ENCODE measurements around the gene ADAMTSL1.

The ADAMTSL1 gene

DNA sequence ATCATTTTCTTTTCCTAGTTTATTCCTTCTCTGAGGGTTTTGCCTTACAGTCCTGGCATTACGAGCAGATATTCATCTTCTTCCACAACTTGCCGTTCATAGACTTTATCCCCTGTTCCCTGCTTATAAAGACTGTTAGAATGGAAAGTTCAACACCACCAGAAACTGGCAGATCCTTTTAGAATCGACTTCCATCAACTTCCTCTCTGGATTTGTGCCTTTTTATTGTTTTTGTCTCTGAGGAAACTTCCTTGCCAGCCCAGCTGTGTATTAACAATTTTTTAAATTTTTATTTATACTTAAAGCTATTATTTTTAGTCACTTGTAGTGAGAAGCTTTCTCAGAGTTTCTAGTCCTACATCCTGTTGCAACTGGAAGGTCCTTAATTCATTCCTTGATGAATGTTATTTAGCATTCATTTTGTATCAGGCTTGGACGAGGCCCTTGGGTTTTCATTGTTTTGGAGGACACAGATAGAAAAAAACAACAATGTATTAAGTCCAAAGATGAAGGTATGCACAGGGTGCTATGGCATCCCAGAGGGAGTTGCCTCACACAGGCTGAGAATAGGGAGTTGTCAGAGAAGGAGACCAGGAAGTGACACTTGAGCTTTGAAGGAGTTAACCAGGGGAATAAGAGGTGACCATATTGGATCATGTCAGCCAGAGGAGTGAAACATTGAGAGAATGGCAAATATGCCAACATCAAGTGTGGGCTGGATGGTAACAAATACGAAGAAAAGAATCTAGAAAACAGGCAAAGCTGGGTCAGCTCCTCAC is 81.3 kb downstream of the ADAMTSL1 start:
- no peak for DNase-seq

DNA sequence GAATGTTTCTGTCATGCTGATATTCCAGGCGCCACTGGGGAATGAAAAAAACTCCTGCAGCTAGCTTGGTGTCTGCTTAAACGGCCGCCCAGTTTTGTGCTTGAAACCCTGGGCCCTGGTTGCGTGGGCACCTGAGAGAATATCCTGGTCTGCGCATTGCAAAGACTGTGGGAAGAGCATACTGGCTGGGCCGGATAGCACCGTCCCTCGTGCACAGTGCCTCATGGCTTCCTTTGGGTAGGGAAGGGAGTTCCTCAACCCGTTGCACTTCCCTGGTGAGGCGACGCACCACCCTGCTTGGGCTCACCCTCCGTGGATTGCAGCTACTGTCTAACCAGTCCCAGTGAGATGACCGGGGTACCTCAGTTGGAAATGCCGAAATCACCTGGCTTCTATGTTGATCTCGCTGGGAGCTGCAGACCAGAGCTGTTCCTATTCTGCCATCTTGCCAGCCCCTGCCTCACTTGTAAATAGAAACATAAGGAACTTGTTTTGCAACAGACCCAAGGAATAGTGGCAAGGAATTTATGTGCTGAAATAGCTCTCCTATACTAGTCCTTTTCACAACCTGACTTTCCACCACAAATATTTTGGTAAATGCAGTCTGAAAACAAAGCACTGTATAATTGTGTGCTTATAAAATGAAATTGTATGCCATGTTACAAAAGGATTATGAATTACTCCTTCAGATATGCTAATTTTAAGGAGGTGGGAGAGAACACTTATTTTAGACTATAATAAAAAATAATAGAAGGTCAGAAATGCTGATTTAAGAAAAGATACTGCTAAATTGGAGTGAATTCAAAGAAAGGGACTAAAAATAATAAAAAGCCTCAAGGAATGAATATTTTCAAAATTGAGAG is 90.3 kb downstream of the ADAMTSL1 start:
- no peak for DNase-seq

DNA sequence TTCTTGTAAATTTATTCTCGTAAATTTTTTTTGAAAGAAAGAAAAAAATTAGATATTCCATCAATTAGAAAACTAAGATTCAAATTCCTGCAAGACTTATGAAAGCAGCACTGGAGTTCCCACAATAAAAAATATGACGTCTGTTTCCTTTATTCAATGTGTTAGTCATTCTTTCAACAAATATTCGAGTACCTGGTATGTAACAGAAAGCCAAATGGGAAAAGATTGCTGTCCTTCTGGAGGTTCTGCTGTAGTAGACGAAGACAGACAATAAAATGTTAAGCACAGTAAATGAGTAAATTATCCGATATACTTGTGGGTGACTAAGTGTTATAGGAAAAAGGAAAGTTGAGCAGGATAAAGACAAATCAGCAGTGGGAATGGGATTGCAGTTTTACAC is 92.2 kb downstream of the ADAMTSL1 start:
- no peak for DNase-seq

DNA sequence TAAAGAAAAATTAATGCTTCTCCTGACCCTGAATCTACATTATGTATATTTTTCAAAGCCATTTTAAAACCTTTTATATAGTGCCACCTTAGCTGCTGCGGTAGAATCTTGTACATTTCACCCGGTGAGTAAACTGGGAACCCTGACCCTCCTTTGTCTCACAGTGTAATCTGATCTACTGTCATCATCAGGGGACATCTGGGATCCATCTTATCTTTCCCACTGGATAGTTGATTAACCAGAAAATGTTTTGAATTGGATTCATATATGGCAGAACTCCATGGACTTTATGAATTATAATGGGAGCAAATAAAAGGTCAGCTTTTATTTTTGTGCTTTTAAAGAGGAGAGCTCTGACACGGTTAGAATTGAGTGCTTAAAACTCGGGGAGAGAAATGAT is 95.0 kb downstream of the ADAMTSL1 start:
- DNase-seq: peak; percentile 24

DNA sequence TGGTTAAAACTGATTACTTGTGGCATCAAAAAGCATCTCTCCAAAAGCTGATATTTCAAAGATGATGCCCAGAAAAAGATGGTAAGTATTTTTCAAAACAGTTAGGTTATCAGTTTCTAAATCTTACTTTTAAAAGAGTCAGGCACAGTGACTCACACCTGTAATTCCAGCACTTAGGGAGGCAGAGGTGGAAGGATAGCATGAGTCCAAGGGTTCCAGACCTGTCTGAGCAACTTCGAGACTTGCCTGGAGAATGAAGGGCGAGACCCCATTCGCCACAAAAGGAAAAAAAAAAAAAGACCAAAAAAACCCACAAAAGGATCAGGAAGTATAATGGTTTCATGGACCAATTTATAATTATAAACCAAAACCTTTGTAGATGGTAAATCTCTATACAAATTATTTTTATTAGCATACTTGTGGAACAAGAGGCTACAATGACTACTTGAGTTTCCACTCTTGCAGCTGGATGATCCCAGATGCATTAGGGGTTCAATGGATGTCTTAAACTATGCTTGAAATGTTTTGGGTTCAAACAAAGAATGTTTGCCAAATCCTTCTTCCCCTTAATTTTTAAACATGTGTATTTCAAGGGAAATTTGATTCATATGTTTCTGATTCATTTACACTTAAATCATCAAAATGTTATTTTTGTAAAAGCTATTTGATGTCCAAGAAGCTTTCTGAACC is 96.1 kb downstream of the ADAMTSL1 start:
- DNase-seq: no peak

DNA sequence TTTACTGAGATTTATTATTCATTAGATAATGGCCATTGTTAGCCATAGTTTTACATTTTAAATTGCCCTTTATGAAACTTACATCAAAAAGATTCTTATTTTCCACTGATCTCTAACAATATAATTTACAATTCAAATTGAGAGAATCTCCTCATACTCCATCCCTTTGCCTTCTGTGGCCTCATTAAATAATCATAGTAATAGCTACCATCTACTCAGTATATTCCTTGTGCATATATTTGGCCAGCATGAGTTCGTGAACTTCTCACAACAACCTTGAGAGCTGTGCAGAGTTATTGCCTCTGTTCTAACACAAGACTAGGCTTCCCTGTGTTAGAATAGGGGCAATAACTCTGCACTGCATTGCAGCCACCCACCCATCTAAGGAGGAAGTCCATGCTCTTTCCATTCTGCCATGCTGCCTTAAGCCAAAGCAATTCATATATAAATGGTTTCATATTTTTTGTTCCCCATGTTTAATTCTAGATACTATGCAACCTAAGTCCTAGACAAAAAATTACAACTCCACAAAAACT is 99.1 kb downstream of the ADAMTSL1 start:
- no peak for DNase-seq

DNA sequence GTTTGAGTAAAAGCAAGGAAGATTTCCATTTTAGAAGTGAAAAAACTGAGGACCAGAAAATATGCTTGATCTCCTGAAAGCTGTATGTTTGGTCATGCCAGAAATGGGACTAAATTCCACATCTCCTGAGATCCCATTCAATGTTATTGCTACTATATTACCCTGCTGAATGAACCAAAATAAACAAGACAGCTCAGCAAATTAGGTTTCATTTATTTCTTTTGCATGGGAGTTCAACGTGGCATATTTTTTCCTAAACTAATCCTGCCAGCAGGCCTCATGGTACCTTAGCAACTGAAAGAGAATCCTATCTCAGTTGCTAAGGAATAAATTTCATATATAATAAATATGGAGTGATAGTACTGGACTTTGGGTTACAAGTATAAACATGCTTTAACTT is 101.7 kb downstream of the ADAMTSL1 start:
- DNase-seq: no peak

DNA sequence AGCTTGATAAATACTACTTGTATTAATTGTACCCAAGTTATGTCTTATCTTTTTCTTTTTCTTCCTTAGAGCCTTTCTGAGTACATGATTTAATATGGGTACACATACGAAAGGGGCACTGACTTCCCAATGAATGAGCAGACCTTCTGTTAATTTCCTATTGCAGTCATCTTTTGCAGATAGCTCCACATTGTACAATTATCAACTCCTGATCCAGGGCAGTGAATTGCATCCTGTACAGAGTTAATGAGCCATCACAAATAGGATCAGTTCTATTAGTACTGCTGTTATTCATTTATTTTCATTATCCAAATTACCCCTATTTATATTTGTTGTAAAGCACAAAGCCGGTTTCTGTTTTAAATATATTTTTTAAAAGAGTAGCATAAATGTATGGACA is 105.6 kb downstream of the ADAMTSL1 start:
- DNase-seq: no peak

DNA sequence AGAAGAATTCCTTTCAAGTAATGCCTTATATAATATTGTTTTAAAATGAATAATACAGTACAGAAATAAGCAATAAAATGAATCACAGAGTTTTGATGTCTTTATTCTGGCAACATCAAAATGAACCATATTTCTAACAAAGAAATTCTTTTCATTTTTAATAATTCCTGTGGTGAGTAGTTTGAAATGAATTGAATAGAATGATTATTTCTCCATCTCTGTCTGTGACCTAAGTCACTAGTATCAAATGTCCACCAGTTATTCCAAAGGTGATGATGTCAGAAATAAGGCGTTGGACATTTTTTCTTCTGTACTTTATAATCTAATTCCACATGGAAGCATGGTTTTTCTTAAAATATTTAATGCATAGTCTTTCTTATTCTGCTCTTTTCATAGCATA is 106.2 kb downstream of the ADAMTSL1 start:
- DNase-seq: no peak

DNA sequence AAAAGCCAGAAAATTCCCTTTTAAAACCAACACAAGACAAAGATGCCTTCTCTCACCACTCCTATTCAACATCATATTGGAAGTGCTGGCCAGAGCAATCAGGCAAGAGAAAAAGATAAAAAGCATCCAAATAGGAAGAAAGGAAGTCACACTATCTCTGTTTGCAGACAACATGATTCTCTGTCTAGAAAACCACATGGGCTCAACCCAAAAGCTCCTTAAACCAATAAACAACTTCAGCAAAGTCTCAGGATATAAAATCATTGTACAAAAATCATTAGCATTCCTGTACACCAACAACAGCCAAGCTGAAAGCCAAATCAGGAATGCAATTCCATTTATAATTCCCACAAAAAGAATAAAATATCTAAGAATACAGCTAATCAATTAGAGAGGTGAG is 112.0 kb downstream of the ADAMTSL1 start:
- no peak for DNase-seq

DNA sequence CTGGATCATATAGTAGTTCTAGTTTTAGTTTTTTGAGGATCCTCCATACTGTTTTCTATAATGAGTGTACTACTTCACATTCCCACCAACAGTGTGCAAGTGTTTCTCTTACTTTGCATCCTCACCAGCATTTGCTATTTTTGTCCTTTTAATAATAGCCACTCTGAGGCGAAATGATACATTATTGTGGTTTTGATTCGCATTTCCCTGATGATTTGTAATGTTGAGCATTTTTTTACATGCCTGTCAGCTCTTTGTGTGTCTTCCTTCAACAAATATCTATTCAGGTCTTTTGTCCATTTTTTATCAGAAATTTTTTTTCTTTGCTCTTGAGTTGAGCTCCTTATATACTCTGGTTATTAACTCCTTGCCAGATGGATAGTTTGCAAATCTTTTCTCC is 114.0 kb downstream of the ADAMTSL1 start:
- no peak for DNase-seq

DNA sequence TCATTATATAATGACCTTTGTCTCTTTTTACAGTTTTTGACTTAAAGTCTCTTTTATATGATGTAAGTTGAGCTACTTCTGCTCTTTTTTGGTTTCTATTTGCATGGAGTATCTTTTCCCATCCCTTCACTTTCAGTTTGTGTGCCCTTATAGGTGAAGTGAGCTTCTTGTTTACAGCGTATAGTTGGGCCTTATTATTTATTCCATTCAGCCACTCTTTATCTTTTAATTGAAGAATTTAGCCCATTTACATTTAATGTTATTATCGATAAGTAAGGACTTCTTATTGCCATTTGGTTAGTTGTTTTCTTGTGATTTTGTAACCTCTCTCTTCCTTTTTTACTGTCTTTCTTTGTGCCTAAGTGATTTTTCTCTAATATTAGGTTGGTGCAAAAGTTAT is 117.3 kb downstream of the ADAMTSL1 start:
- no peak for DNase-seq

DNA sequence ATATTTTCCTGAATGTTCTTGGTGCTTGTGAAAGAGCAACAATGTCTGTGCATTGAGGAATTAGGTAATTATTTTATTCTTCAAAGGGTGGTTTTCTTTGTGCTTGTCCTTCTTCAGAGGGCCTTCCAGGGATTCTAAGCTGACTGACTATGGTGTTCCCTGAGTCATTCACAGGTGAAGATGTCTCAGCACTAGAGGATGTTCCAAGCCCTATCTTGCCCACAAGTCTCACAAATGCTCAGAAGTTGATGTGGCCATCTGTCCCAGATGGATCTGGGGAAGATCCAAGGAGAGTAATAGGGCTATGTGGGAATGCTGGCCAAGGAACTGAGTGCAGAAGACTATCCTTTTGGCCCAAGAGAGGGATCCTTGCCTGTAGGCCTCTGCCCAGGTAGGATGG is 120.9 kb downstream of the ADAMTSL1 start:
- DNase-seq: no peak

DNA sequence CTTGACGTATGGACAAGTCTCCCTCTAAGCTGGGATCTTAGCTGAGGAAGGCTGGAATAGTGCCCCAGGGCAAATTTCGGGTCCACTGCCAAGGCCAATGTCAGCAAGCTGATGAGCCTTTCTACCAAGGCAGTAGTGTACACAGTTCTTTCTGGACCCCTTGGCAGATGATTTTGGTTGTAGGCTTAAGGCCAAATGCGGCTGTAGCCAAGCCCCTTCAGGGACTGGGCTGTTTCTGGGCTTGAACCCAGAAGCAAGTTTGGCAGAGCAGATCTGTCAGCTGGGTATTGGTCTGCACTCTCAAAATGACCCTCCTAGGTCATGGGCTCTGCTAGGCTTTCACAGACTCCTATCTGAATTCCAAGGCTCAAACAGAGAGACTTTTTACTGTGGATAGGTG is 121.6 kb downstream of the ADAMTSL1 start:
- DNase-seq: no peak

DNA sequence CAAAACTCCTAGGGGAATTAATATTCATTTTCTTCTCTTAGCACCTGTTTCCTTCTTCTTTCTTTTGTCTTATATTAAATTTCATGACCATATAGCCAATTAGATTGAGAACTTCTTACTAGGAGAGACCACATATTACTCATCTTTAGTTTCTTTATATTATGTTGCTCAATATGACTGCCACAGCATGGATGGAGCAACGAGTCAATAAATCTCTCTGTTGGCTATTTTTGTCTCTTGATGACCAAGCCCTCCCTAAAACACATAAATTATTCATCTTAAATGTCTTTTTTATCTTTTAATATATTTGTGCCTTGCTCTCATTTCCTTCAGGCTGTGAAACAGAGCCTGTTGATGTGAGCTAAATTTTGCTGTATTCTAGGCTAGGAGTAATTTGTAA is 123.0 kb downstream of the ADAMTSL1 start:
- no peak for DNase-seq

DNA sequence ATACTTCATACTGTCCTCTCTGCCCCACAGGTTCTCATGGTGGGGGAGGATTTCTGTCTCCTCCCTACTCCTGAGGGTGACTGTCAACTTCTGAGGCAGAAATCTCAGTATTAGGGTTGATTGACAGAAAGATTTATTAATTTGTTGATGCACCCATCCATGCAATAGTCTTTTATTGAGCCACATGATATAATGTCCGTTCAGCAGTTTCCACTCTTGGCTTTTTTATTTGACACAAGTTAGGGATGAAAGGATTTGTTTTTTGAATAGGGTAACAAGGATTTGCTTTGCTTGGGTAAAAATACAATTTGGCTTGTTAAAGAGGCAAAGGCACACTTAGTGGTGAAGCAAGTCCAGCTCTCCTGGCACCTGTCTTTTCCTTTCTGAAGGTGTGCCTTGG is 125.0 kb downstream of the ADAMTSL1 start:
- DNase-seq: no peak

DNA sequence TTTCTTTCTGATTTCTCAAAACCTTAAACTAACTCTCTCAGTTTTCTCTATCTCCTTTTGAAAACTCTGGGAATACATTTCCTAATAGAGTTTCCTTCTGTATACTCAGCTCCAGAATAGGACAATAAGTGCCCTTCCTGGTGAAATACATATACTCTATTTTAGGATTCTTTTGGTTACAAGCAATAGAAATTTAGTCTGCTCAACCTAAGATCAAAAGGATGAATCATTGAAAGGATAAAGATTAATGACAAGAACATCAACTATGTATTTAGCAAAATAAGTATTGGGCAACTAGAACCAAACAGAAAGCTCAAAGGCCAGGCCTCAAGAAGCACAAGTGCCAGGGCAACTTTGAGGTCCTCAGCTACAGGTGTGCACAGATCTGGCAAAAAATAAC is 127.1 kb downstream of the ADAMTSL1 start:
- no peak for DNase-seq

DNA sequence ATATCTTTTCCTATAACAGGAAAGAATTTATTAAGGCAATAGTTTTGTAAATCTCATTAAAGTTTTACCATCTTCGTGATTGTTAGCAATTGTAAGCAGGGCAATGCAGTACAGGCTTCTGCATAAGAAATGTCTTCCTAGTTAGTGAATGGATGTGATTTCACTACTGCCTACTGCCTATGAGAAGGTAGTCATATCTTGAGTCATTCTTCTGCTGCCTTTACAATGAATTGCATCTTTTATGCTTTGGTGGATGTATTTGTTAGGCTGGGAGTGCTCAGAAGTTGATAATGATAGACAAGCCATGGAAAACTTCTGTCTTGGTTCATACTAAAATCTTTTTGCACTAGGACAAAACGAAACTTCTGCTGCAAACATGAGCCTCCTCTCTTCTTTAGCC is 128.0 kb downstream of the ADAMTSL1 start:
- DNase-seq: no peak

DNA sequence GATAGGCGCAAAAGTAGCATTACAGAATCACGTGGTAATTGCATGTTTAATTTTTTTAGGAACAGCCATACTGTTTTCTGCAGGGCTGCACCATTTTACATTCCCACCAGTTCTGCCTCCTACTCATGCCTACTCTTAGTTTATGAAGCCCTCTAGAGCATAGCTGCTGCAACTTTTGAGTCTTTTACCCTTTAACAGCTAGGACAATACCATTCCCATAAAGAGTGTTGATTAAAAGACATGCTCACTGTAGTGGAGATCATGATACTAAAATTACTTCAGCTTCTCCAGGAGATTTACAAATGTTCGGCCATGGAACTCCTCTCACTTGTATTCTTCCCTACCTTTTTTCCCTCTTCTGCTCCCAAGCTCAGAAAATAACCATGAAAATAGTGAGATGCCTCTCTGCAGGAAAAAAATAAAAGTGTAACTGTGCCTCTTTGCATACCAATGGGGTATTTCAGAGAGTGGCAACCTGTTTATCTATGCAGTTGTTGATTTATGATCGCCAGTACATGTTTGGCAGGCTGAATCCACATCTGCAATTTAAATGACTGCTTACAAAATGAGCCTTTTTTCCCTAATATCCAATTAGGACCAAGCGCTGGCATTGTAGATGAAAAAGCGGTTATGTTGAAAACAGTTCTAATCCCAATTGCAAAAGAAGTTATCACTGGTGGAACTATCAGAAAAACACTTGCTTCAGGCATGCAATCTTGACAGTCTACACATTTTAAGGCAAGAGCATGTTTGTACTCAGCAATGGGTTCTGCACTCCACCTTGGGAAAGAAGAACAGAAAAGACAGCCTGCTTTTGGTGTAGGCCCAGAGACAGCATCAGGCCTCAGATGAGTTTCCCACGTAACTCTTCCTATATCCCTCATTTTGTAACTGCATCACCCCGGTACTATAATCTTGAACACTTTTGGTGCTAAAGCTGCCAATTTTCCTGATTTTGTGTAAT is 131.1 kb downstream of the ADAMTSL1 start:
- DNase-seq: no peak

DNA sequence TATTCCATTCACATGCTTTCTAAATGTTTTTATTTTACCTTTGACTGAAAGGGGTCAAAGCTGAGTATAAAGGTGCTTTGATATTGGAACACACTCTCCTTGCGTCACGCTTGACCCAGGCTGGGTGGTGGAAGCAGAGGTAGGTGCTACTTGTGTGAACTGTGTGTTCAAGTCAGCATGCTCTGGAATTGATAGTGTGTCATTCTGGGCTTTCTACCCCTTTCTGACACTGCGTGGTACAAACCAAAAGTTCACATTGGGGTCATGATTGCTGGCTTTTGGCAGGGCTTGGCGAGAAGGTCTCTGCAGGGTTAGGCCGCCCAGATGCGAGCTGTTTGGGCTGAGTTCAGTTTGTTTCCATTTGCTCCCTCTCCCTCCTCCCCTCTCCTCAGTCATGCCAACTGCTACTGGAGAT is 131.8 kb downstream of the ADAMTSL1 start:
- no peak for DNase-seq

DNA sequence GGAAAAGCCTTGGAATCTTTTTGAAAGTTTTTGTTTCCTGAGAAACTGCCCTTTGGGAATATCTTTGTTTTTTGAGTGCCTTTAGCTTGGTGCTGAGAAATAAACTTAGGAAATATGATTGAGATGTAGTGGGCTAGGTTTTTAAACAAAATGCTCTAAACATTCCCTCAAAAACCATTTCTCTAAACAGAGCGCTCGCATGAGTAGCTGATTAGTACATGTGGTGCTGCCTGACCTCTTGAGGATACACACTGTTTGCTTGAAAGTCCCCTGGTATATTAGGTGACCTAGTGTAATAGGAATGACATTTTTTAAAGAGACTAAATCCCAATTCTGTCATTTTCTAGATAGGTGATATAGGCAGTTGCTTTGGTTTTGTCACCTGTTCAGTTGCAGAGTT is 132.3 kb downstream of the ADAMTSL1 start:
- DNase-seq: no peak

DNA sequence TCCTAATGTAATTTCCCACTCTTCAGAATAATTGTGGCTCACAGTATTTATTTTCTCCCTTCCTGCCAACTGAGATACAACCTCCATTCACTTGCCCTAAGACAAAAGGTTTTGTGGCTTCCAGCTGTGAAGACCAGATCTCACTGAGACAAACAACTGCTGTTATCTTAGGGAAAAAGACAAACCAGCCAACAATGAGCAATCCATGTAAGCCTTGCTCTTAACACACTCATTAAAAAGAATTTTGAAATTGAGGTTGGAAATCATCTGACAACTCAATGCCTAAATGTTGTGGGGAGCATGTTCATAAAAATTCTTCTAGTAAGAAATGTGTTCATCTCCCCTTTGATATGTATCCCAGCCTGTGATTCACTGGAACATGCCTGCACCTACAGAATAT is 132.9 kb downstream of the ADAMTSL1 start:
- DNase-seq: no peak

Data from SHP77 treated with DMSO at 0.1 percent for 48 hours (cell line).